HG02938 (cell line): ENCODE results near the gene CRYZ.
A peak's percentile ranks its signal among the peaks of the same experiment; 100 is the strongest.
"Not testable (repeated sequence)": the region's sequence is repeated elsewhere in the genome, so short reads cannot be mapped to it uniquely, and the experiment has no call there.

ENCODE experiments used
- ATAC-seq: cut with Tn5 transposase; IDR thresholded peaks from one replicate; pipeline ENCODE4 v1.9.1; 2021; ENCODE audit warnings: mild to moderate bottlenecking, moderate library complexity; ENCODE audit not compliant: unreplicated experiment

CRYZ gene, protein sequence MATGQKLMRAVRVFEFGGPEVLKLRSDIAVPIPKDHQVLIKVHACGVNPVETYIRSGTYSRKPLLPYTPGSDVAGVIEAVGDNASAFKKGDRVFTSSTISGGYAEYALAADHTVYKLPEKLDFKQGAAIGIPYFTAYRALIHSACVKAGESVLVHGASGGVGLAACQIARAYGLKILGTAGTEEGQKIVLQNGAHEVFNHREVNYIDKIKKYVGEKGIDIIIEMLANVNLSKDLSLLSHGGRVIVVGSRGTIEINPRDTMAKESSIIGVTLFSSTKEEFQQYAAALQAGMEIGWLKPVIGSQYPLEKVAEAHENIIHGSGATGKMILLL

DNA sequence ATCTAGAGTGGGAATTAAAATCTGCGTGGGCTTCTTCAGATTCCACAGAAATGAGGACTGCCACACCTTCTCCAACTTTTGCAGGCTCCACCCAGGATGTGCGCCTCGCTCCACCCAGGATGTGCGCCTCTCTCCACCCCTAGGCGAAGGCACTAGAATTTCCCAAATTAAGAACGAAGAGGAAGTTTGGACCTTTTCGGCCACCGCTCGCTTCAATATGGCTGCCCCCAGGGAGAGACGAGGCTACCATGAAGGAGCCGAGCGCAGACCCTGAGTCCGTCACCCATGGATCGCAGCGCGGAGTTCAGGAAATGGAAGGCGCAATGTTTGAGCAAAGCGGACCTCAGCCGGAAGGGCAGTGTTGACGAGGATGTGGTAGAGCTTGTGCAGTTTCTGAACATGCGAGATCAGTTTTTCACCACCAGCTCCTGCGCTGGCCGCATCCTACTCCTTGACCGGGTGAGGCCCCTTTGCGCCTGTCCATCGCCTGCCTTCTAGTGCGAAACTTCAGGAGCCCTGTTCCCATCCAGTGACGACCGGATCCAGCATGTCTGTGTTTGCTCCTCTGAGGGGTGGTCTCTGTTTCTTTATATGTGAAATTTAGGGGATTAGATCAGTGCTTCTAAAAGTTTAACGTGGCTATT, at the start of gene CRYZ, which contains the start of gene TYW3:
TSS of gene CRYZ (minus strand) at position 91 of the 644 bp plus-strand sequence. CDS start 8,229 bp downstream, outside the sequence.
TSS of gene TYW3 (plus strand) at position 193 of the 644 bp plus-strand sequence. CDS start at position 286, 93 bp downstream.
- peak; percentile 57 for ATAC-seq

DNA sequence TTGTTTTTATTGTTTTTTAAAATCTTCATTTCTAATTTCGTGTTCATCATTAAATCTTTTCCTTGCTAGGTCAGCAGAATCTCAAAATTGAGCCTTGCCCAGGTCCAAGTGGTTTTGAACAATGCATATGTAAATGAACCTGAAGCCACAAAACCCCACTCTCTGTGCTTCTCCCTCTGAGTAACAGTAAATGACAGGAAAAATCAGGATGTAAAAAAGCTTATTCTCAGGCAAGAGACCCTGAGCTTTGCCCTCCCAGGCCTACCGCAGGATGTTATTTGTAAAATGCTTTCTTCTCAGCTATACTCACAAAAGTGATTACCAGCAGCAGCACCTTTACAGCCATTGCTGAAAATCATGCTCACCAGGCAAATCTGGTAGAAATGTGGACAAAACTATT, 47.7 kb upstream of the CRYZ start:
- no peak for ATAC-seq

DNA sequence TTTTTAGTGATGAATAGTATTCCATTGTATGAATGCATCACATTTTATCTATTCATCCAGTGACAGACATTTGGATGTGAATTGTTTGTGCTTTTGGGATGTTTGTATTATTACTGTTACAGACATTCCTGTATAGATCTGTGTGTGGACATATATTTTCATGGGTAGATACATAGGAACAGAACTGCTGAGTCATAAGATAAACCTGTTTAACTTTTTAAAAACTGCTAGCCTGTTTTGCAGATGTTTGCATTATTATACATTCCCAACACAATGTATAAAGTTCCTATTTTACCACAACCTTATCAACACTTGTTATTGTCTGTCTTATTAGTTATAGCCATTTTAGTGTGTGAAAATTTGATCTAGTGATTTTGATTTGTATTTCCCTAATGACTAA, 46.9 kb upstream of the CRYZ start:
- ATAC-seq: no peak

DNA sequence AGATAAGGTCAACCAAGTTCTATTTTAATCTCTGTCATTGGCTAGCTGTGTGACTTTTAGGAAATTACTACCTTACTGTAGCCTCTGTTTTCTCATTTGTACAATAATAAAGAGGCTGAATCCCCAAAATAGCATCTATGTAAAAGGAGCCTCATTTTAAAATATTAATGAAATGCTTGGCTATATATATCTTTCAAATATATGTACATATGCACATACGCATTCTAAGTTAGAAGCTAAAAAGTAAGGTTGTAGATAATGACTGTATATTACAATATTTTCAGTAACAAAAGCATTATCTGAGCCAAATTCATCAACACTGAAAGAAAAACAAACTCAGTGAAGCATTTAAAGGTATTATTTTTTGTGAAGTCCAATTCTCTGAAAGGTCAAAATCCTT, 44.7 kb upstream of the CRYZ start:
- no peak for ATAC-seq

DNA sequence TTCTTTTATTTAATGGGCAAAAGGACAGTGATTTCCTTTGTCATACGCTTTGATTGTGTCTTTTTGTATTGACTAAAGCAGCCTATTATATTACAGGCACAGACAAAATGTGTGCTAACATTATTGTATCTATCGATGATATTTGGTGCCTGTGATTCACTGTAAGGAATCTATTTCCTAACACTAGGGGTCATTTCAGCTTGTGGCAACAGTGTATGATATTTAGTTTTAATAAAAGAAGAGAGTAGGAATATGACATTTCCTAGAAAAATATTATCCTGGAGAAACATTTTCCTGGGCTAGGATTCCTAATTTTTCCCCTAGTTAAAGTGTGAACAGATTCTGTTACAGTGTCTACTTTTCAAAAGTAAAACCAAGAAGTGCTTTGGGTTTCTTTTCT, 42.9 kb upstream of the CRYZ start:
- ATAC-seq: no peak

DNA sequence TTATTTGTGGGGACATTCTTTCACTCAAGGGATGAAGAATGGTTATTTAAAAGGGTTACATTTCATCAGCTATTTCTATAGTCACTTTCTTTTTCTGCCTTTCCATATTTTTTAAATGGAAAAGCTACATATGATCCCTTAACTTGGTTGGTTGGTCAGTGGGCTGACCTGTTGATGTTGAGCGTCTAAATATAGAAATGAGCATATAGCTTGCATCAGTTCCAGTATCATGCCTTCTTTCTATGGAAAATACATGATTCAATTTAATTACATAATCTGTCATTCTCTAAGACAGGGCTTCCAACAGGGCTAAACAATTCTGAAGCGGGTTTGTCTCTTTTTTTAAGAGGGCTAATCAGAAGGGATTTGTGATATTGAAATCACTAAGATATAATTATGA, 40.7 kb upstream of the CRYZ start:
- no peak for ATAC-seq

DNA sequence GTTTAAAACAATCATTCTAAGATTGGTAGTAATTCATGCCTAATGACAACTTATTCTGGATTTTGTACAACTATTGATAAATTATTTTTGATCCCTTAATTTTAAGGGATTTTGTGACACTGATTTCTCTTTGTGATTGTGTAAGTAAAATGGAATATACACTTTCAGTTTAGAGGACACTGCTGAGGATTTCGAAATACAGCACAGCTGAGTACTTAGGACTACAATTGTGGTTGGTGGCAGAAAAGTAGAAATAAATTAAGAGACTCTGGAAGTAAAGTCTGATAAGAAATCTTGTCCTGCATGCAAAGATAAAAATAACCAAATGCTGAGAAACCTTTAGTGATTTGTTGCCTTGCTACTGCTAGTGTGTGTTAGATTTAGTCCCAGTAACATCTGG, 40.1 kb upstream of the CRYZ start:
- ATAC-seq: no peak

DNA sequence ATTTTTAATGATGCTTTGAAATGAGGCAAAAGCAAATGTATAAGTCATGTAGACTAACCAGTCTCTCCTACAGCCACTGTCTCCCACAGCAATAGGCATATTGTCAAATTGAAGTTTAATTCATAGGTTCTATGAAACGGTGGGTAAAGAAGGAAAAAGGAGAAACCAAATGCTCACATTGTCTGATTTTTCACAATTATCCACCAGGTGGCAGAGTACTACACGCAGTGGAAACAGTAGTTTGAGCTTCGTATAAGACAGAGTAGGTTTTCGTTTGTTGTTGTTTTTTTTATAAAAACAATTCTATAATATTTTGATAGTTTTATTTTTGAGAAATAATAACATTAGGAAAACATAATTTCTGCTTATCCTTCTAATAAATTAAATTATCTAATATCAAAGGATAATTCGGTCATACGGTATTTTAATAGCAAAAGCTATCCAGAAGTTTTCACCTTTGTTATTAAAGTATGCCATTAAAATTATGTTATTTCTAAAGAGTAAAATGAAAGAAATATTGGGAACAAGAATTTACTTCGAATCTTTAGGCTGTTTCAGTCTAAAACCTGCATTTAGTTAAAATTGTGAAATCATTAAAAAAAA, 39.2 kb upstream of the CRYZ start:
- ATAC-seq: peak; percentile 83

DNA sequence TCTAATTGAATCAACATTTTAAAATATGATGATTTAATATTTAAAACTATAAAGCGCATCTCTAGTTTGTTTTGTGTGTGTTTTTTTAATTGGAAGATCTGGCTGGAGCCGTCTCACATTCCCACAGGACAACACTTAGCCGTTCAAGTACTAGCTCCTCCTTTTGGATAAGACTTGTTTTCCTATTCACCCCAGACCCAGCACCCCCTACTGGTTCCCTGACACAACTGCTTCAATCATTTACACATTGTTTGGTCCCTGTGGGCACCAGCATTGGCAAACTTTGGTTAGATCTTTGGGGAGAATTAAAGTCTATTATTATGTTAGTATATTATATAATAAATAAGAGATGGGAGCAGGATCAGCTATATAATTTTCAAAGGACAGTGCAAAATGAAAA, 34.6 kb upstream of the CRYZ start:
- ATAC-seq: no peak

DNA sequence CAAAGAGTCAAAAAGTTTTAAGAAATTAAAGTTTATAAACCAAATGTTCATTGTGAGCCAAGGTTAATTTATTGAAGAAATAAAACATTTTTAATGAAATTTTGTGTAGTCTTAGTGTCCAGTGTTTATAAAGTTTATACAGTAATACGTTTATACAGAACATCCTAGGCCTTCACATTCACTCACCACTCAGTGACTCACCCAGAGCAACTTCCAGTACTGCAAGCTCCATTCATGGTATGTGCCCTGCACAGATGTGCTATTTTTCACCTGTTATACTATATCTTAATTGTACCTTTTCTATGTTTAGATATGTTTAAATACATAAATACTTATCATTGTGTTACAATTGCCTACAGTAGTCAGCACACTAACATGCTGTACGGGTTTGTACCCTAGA, 33.7 kb upstream of the CRYZ start:
- no peak for ATAC-seq

DNA sequence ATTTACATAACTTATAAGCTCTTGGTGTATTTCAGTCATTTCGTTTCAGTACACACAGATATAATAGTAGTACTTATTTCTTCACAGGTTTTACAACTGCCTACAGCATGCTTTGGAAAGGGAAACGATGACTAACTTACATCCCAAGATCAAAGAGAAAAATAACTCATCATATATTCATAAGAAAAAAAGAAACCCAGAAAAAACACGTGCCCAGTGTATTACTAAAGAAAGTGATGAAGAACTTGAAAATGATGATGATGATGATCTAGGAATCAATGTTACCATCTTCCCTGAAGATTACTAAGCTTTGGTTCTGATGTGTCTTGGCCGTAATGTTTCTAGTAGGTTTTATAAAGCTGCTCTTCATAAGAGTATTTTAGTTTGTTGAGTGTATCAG, 31.0 kb upstream of the CRYZ start:
- no peak for ATAC-seq

DNA sequence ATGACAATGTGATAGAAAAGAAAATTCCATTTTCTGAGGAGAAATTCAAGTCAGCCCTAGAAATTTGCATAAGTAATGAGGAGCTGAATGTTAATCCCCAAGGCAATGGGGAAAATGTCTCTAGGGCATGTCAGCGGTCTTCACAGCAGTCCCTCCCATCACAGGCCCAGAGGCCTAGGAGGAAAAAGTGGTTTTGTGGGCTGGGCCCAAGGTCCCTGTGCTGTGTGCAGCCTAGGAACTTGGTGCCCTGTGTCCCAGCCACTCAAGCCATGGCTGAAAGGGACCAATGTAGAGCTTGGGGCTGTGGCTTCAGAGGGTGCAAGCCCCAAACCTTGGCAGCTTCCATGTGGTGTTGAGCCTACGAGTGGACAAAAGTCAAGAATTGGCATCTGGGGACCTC, 23.8 kb upstream of the CRYZ start:
- ATAC-seq: not testable (repeated sequence)

DNA sequence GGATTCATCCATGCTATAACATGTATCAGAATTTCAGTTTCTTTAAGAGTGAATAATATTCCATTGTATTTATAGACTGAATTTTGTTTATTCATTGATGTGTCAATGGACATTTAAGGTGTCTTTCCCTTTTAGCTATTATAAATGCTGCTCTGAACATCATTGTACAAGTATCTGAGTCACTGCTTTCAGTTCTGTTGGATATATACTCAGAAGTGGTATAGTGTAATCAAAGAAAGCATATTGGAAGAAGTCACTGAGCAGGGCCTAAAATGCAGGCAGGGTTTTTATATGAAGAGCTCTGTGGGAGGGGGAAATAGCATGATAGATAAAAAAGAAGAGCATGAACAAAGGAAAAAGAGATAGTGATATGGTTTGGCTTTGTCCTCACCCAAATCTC, 22.6 kb upstream of the CRYZ start:
- ATAC-seq: no peak

DNA sequence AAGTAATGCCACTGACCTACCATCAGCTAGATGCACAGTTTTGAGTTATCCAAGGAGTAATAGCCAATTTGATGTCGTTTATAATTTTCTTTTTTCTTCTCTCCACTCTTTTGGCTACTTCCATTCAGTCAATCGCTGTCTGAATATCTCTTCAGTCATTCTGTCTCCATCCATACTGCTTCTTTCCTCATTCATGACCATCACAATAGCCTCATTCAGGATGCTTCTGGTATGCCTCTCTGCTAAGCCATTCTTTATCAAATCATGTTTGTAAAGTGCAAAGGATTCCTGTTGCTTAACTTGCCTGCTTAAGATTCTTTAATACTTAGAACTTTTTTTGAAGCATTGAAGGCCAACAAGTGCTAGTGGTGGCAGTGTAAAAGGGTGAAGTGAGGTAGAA, 20.3 kb upstream of the CRYZ start:
- ATAC-seq: no peak

DNA sequence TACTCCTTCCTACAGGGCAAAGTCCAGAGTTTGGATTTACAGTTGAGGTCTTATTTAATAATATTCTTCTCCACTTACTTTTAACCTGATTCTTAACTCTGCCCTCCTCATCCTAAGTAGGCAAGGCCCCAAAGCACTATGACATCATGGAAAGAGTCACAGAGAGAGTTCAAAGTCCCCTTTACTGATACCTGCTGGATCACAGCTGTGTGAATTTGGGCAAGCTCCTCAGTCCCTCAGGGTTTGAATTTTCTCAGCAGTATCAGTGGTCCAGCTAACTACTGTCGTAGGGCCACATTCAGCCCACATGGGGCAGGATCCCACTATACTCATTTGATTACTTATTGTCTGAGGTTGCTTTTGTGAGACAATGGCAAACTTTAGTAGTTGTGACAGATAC, 16.1 kb upstream of the CRYZ start:
- ATAC-seq: peak; percentile 90

DNA sequence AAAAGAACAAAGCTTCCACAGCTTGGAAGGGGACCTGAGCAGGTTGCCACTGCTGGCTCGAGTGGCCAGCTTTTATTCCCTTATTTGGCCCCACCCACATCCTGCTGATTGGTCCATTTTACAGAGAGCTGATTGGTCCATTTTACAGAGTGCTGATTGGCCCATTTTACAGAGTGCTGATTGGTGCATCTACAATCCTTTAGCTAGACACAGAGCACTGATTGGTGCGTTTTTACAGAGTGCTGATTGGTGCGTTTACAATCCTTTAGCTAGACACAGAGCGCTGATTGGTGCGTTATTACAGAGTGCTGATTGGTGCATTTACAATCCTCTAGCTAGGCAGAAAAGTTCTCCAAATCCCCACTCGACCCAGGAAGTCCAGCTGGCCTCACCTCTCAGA, 12.4 kb upstream of the CRYZ start:
- ATAC-seq: not testable (repeated sequence)

DNA sequence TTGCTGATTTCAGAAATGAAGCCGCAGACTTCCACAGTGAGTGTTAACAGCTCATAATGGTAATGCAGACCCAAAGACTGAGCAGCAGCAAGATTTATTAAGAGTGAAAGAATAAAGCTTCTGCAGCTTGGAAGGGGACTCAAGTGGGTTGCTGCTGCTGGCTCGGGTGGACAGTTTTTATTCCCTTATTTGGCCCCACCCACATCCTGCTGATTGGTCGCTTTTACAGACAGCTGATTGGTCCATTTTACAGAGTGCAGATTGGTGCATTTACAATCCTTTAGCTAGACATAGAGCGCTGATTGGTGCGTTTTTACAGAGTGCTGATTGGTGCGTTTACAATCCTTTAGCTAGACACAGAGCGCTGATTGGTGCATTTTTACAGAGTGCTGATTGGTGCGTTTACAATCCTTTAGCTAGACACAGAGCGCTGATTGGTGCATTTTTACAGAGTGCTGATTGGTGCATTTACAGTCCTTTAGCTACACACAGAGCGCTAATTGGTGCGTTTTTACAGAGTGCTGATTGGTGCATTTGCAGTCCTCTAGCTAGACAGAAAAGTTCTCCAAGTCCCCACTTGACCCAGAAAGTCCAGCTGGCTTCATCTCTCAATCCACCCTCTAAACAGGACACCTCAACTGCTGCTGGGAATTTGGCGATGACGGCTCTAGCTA, 7.6 kb upstream of the CRYZ start:
- ATAC-seq: not testable (repeated sequence)

DNA sequence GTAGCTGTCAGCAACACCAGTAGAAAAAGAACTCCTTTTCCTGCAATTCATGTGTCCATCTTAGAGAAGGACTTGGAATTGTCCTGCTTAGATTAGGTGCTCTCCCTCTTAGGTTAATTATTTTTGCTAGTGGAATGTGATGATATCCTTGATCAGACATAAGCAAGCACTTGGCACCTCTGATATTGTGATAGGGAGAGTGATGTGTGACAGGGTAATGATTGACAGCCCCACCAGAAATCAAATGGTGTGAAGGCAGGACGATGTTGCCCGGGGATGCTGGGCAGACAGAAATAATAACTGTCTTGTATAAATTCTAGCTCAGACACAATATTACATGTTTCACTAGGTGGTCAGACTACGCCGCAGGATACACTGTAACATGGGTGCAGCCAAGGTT, 4.5 kb upstream of the CRYZ start:
- no peak for ATAC-seq

DNA sequence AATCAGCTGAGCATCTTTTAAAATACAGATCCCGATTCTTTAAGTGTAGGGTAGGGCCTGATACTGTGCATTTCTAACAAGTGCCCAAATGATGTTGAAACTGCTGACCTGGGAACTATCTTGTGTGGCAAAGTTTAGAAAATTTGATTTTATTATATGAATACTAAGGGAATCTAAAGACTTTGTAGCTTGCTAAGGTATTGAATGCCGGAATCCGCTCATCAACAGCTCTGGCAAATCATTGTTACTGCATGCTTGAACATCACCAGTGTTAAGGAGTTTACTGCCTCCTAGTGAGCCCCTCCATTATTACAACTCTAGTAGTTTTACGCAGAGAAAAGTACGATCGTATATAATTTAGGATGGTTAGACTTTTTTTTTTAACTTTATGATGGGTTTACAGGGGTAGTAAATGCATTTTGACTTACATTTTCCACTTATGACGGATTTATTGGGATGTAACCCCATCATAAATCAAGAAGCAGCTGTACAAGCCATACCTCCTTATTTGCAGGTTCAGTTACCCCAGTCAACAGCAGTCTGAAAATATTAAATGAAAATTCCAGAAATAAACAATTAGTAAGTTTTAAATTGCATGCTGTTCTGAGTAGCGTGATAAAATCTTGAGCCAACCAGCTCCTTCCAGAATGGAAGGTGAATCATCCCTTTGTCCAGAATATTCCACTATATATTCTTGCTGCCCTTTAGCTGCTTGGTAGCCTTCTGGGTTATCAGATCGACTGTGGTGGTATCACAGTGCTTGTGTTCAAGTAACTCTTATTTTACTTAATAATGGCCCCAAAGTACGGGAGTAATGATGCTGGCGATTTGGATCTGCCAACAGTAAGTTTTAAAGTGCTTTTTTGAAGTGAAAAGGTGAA, 994 bp upstream of the CRYZ start:
- ATAC-seq: peak; percentile 49

DNA sequence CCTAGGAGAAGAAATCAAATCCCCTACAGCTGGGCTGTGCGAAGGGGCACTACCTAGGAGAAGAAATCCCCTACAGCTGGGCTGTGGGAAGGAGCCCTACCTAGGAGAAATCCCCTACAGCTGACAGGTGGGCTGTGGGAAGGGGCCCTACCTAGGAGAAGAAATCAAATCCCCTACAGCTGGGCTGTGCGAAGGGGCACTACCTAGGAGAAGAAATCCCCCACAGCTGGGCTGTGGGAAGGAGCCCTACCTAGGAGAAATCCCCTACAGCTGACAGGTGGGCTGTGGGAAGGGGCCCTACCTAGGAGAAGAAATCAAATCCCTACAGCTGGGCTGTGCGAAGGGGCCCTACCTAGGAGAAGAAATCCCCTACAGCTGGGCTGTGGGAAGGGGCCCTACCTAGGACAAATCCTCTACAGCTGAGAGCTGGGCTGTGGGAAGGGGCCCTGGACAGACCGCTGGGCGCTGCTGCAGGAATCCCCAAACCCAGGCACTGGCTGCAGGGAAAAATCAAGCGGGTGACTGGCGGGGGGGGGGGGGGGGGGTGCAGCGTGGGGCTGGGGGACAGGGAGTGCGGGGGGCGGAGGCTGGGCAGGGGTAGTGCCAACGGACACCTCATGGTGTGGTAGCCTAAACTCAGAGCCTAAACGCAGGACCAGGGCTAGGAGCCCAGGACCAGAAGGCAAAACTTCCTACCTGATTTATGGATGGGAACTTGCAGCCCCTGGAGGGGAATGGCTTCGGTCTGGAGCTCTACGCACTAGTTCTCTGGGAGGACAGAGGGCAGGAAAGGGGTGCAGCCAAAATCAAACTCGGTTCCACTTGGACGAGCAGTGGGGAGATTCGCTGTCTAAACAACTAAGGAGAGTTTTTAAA, 541 bp downstream of the CRYZ start:
- ATAC-seq: peak; percentile 8
